ENCODE measurements around the gene OPA1. TPM values are rescaled to one million over a fixed set of nuclear protein-coding genes. Genes with fewer than 3 reads are reported as not detected.

Gene OPA1
- total RNA-seq, 1 experiment from 2014 or later: 75.4 TPM

GRCh38 chr3:193630005-193630404 is 37.0 kb downstream of the OPA1 start:
- Histone ChIP-seq H4K91ac (ENCODE audit: insufficient read length, low read depth, low read length) (no peak overlapping the region), H2BK15ac (ENCODE audit: low read depth, low read length) (no peak overlapping the region), H3K14ac (ENCODE audit: insufficient read depth, low read length) (no peak overlapping the region), H3K9ac (ENCODE audit: extremely low read depth, insufficient read length, low read length) (no peak overlapping the region), H2BK5ac (ENCODE audit: insufficient read length, low read length) (no peak overlapping the region), H3K4me2 (ENCODE audit: insufficient read depth, insufficient read length, low read length) (no peak overlapping the region), H3K9me3 (ENCODE audit: control insufficient read depth, low read depth, low read length) (no peaks in the 10 kb centered on the region), H2AFZ (ENCODE audit: low read length) (no peak overlapping the region), H3K23ac (ENCODE audit: insufficient read length, low read depth, low read length) (no peak overlapping the region), H4K5ac (ENCODE audit: insufficient read length, low read depth, low read length) (no peak overlapping the region), H3K18ac (ENCODE audit: insufficient read length, low read depth, low read length) (no peak overlapping the region), H3T11ph (ENCODE audit: low read length) (no peak overlapping the region), H3K79me2 (ENCODE audit: insufficient read depth, low read length) (no peaks in the 10 kb centered on the region), H3K56ac (ENCODE audit: insufficient read length, low read depth, low read length) (no peak overlapping the region), H2BK12ac (ENCODE audit: insufficient read length, low read depth, low read length) (no peak overlapping the region), H3K4ac (ENCODE audit: low read depth, low read length) (no peak overlapping the region), H4K20me1 (ENCODE audit: control insufficient read depth, insufficient read depth, insufficient read length) (no peaks in the 10 kb centered on the region), H2BK20ac (ENCODE audit: low read depth, low read length, poor library complexity, severe bottlenecking) (no peak overlapping the region), H3K23me2 (ENCODE audit: insufficient read length, low read depth, low read length, poor library complexity, severe bottlenecking) (no peaks in the 10 kb centered on the region), H3K27ac (ENCODE audit: insufficient read length, low read depth, low read length) (no peak overlapping the region), H3K79me1 (ENCODE audit: insufficient read depth, low read depth, low read length, poor library complexity, severe bottlenecking) (no peaks in the 10 kb centered on the region), H3K4me1 (ENCODE audit: insufficient read depth, low read length) (no peaks in the 10 kb centered on the region; the same call in 1 of the 2 replicates), H3K27me3 (ENCODE audit: insufficient read depth, low read length) (no peaks in the 10 kb centered on the region), H4K8ac (replicated peaks; ENCODE audit: insufficient read length, low read depth, low read length) (no peak overlapping the region), H2BK120ac (ENCODE audit: low read depth, low read length, poor library complexity, severe bottlenecking) (no peak overlapping the region), H2AK5ac (ENCODE audit: insufficient read length, low read length) (no peak overlapping the region)
- no CpG with 5 or more reads among the region's 3 CpGs for WGBS (ENCODE audit: extremely low coverage, insufficient read length, low lambda C conversion rate)
- H3K27me3 Mint-ChIP-seq (ENCODE audit: low read depth): no peaks in the 10 kb centered on the region
- no peak overlapping the region for H3K27ac Mint-ChIP-seq
- peaks cover 8 to 10% of the 10 kb centered on the region in 2 experiments for H3K4me1 Mint-ChIP-seq
- H3K9me3 Mint-ChIP-seq: no peaks in the 10 kb centered on the region
- no peak overlapping the region for H3K4me3 Mint-ChIP-seq
- DNase-seq: no peak
- H3K36me3 Mint-ChIP-seq (ENCODE audit: insufficient read depth in 1 of 3, low read depth in 3 of 3): peaks cover 5 to 34% (median 18%) of the 10 kb centered on the region in 3 experiments; a peak in 6 of 7 replicates
- no peak for TF ChIP-seq CTCF (conservative IDR thresholded peaks at IDR 0.05)
